ENCODE measurements around the gene LRRC25. TPM values are rescaled to one million over a fixed set of nuclear protein-coding genes. Genes with fewer than 3 reads are reported as not detected.

The LRRC25 gene
- total and polyA plus RNA-seq, 5 donors, result 1.5 to 4.3 (median 3.6) TPM

DNA sequence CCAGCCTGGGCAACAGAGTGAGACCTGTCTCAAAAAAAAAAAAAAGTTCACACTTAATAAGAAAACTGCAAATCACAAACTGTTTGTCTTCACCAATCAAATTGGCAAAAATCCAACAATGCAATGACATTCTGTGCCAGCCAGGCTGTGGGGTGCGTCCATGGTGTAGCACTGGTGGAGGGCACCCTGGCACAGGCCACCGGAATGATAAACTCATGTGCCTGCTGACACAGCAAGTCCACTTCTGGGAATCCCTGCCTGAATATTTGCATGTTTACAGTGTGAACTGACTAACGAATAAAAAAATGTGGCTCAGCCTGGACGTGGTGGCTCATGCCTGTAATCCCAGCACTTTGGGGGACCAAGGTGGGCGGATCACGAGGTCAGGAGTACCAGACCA, 1.6 kb upstream of the LRRC25 start:
- 51% methylated on average over 6 of the region's 6 CpGs for WGBS
- intact Hi-C loops (cut with DNase I), result loop anchor here in 2 of 4 donors (5.0 to 10.0 kb wide), 2 partner anchors 47 to 124 kb away; partner anchors contain the start of gene IQCN (in 1 of the 2)
- no peaks in the 10 kb centered on the region for H3K4me1 ChIP-seq (ENCODE audit: control insufficient read depth, insufficient read depth, low read length)
- H3K27ac ChIP-seq (ENCODE audit: low read length), result no peak overlapping the region
- ATAC-seq (no peak), DNase-seq (peak in 2 of 3 donors; percentile 62 to 75)
- H3K9me3 ChIP-seq (ENCODE audit: control insufficient read depth, low read length), result no peaks in the 10 kb centered on the region
- no peaks in the 10 kb centered on the region for H3K27me3 ChIP-seq (ENCODE audit: control insufficient read depth, insufficient read depth)
- H3K4me3 ChIP-seq (ENCODE audit: low read length), result no peak overlapping the region

DNA sequence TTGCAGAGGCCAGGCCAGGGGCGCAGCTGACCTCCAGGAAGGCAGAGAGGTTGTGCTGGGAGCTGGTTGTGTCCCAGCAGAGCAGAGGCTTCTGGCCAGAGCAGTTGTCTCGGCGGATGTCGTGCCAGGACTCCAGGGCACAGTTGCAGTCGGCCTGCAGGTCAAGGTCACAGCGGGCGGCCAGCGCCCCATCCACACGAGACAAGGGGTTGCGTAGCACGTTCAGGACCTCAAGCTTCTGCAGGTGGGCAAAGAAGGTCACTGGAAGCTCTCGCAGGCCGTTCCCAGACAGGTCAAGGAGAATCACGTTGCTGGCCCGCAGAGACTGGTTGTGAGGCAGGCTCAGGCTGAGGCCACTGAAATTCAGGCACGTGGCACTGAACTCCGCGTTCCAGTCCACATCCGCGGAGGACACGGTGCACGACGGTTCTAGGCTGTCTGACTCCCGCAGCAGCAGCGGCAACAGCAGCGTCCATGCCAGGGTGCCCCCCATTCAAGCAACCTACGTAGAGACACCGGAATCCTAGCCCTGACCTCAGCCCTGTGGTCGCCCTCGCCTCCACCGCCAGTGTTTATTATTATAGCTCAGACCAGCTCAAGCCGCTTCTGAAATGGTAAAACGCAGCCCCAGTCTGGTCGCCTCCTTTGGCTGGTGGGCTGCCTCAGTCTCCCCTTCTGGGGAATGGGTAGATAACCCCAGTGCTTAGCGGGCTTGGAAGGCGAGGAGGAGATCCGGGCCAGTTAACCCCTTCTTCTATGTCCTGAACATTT, 766 bp downstream of the LRRC25 start:
- Histone ChIP-seq H3K27me3 (ENCODE audit: control insufficient read depth, insufficient read depth) (no peaks in the 10 kb centered on the region), H3K4me3 (ENCODE audit: low read length) (no peak overlapping the region), H3K4me1 (ENCODE audit: control insufficient read depth, insufficient read depth, low read length) (no peaks in the 10 kb centered on the region), H3K9me3 (ENCODE audit: control insufficient read depth, low read length) (no peaks in the 10 kb centered on the region), H3K27ac (ENCODE audit: low read length) (no peak overlapping the region)
- ATAC-seq (no peak), DNase-seq (no peak)
- intact Hi-C loops (cut with DNase I), result loop anchor here in 2 of 4 donors (5.0 to 10.0 kb wide), 2 partner anchors 44 to 122 kb away; partner anchors contain the start of gene IQCN (in 1 of the 2)
- WGBS, result 64% methylated on average over 37 of the region's 37 CpGs

DNA sequence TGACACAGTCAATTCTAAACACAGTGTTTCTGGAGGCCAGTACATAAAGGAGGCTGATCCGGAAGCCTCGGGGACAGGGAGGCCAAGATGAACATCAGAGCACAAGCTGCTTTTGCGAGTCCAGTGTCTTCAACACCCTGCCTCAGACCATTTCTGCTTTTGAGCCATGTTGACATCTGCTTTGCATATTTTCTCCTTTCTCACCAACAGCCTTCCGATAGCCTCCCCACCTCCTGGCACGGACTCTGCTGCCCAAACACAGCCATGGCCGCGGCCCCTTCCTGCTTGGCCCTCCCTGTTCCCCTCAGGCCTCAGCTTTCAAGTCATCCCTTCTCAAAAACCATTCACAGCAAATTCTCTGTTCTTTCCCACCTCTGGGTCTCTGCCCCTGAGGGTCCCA, 3.6 kb downstream of the LRRC25 start:
- peak; percentile 19 to 30 for ATAC-seq
- H3K27ac ChIP-seq (ENCODE audit: low read length), result no peak overlapping the region
- 50% methylated on average over 7 of the region's 7 CpGs for WGBS

DNA sequence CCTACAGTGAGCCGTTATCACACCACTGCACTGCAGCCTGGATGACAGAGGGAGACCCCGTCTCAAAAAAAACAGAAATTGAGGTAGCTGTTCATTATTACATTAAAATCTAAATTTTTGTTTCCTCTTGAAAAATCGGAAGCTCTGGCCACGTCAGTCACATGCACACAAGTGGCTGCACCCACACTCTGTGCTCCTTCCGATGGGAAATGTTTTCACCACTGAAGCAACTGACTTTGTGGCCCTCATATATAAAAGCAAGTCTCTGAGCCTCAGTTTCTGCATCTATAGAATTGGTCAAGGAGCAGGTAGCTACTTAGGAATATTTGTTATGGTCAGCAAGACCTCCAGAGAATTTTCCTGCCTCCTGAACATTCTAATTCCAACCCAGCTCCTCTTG, 4.5 kb downstream of the LRRC25 start:
- no peaks in the 10 kb centered on the region for H3K27me3 ChIP-seq (ENCODE audit: control insufficient read depth, insufficient read depth)
- 65% methylated on average over 5 of the region's 5 CpGs for WGBS
- intact Hi-C loops (cut with DNase I), result loop anchor here in 1 of 4 donors (10.0 kb wide), 1 partner anchor 118 kb away; the partner anchor contains the start of gene IQCN
- no peaks in the 10 kb centered on the region for H3K9me3 ChIP-seq (ENCODE audit: control insufficient read depth, low read length)
- no peaks in the 10 kb centered on the region for H3K4me1 ChIP-seq (ENCODE audit: control insufficient read depth, insufficient read depth, low read length)
- no peak overlapping the region for H3K27ac ChIP-seq (ENCODE audit: low read length)
- DNase-seq (no peak), ATAC-seq (no peak)
- no peak overlapping the region for H3K4me3 ChIP-seq (ENCODE audit: low read length)

More for the DNA sequence above, 3.6 kb downstream of the LRRC25 start:
- no peaks in the 10 kb centered on the region for H3K9me3 ChIP-seq (ENCODE audit: control insufficient read depth, low read length)
- intact Hi-C loops (cut with DNase I), result loop anchor here in 1 of 4 donors (10.0 kb wide), 1 partner anchor 119 kb away; the partner anchor contains the start of gene IQCN
- no peaks in the 10 kb centered on the region for H3K27me3 ChIP-seq (ENCODE audit: control insufficient read depth, insufficient read depth)
- no peak overlapping the region for H3K4me3 ChIP-seq (ENCODE audit: low read length)
- DNase-seq, result peak in 2 of 3 donors; percentile 80 to 82
- H3K4me1 ChIP-seq (ENCODE audit: control insufficient read depth, insufficient read depth, low read length), result no peaks in the 10 kb centered on the region

DNA sequence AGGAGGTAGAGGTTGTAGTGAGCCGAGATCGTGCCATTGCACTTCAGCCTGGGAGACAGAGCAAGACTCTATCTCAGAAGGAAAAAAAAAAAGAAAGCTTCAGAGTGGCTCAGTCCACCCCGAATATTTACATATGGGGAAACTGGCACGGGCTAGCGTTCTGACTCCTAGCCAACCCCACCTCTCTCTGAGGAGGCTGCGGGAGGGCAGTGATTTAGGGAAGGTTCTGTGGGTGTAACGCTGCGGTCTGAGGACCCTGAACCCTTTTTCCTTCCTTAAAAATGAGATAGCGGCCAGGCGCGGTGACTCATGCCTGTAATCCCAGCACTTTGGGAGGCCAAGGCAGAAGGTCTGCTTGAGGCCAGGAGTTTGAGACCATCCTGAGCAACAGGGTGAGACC, 5.0 kb downstream of the LRRC25 start:
- no peaks in the 10 kb centered on the region for H3K4me1 ChIP-seq (ENCODE audit: control insufficient read depth, insufficient read depth, low read length)
- H3K9me3 ChIP-seq (ENCODE audit: control insufficient read depth, low read length), result no peaks in the 10 kb centered on the region
- H3K4me3 ChIP-seq (ENCODE audit: low read length), result no peak overlapping the region
- DNase-seq, result peak; percentile 54 to 80 (median 75)
- ATAC-seq, result peak; percentile 28 to 47
- H3K27me3 ChIP-seq (ENCODE audit: control insufficient read depth, insufficient read depth), result no peaks in the 10 kb centered on the region
- 59% methylated on average over 11 of the region's 11 CpGs for WGBS
- H3K27ac ChIP-seq (ENCODE audit: low read length), result no peak overlapping the region
- intact Hi-C loops (cut with DNase I), result loop anchor here in 1 of 4 donors (10.0 kb wide), 1 partner anchor 118 kb away; the partner anchor contains the start of gene IQCN

DNA sequence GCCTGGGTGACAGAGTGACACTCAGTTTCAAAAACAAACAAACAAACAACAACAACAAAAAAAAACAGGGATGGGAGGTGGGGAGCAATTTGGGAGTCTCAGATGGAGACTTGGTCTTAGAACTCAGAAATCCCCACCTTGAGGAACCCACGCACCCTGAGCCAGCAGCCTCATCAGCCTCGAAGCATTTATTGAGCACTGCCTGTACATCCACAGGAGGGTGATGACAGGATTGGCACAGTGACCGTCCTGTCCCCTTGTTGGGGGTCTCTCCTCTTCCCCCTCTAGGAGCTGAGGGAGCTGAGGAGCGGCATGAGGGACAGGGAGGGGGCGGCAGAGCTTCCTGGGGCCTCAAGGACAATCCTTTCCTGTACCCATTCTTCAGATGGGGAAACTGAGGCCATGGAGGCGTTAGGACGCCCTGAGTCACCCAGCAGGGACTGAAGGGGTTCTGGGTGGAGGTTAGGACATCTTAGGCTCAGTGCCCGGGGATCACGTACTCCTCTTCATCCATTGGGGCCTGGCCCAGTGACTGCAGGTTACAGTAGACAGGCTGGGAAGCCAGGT, 5.8 kb downstream of the LRRC25 start:
- Histone ChIP-seq H3K4me3 (ENCODE audit: low read length) (no peak overlapping the region), H3K4me1 (ENCODE audit: control insufficient read depth, insufficient read depth, low read length) (no peaks in the 10 kb centered on the region), H3K27ac (ENCODE audit: low read length) (no peak overlapping the region), H3K9me3 (ENCODE audit: control insufficient read depth, low read length) (no peaks in the 10 kb centered on the region), H3K27me3 (ENCODE audit: control insufficient read depth, insufficient read depth) (no peaks in the 10 kb centered on the region)
- intact Hi-C loops (cut with DNase I), result loop anchor here in 1 of 4 donors (10.0 kb wide), 1 partner anchor 117 kb away; the partner anchor contains the start of gene IQCN
- ATAC-seq, result no peak
- 76% methylated on average over 9 of the region's 9 CpGs for WGBS
- DNase-seq, result no peak

DNA sequence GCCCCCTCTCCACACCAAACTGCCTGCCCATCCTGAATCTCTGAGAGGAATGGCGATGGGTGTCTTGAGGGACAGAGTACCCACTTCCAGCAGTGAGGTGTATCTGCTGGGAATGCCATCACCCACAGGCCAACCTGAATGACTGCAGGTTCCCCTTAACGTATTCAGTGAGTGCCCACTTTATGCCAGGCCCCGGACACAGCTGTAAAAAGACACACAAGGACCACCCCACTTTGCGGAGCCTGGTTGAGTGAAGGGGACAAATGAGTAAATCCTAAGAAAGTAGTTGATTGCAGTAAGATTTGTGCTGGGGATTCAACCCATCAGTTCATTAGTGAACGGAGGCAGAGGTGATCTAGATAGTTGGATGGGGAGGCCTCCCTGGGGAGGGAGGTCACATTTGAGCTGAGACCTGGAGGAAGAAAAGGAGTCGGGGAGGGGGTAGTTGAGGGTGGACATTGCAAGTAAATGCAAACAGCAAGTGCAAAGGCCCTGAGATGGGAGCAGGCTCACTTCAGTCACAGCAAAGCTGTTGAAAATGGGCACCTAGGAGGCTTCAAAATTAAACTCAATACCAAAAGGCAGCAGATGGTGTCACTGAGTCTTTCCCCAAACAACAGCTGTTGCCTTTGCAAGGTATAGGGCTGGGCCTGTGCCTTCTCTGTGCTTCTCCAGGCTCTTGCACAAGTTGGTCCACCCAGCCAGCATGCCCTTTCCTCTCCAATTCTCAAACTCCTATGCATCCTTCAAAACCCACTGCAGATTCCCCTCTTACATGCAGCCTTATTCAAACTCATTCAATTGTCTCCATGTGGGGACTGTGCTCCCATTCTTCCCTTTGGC, 7.1 kb downstream of the LRRC25 start:
- 84% methylated on average over 6 of the region's 6 CpGs for WGBS
- no peaks in the 10 kb centered on the region for H3K9me3 ChIP-seq (ENCODE audit: control insufficient read depth, low read length)
- no peak for ATAC-seq
- H3K27ac ChIP-seq (ENCODE audit: low read length), result no peak overlapping the region
- H3K4me3 ChIP-seq (ENCODE audit: low read length), result no peak overlapping the region
- intact Hi-C loops (cut with DNase I), result loop anchor here in 1 of 4 donors (10.0 kb wide), 1 partner anchor 115 kb away; the partner anchor contains the start of gene IQCN
- DNase-seq, result no peak
- H3K27me3 ChIP-seq (ENCODE audit: control insufficient read depth, insufficient read depth), result no peaks in the 10 kb centered on the region
- H3K4me1 ChIP-seq (ENCODE audit: control insufficient read depth, insufficient read depth, low read length), result no peaks in the 10 kb centered on the region

DNA sequence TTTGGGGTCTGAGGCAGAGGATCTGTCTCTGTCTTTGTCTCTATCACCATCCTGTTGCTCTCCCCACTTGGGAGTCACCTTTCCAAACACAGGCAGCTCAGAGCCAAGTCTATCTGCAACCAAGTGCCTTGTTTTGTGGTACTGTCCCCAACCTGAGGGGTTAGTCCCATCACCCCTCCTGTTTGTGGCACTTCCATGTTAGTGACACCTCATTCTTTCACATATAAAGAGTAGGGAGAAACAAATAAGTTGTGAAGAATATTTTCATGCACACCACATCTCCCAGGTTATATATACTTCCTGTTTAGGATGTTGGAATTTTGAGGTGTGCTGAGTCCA, 7.7 kb downstream of the LRRC25 start:
- H3K9me3 ChIP-seq (ENCODE audit: control insufficient read depth, low read length), result no peaks in the 10 kb centered on the region
- DNase-seq, result no peak
- no peak overlapping the region for H3K4me3 ChIP-seq (ENCODE audit: low read length)
- no peak overlapping the region for H3K27ac ChIP-seq (ENCODE audit: low read length)
- H3K27me3 ChIP-seq (ENCODE audit: control insufficient read depth, insufficient read depth), result no peaks in the 10 kb centered on the region
- intact Hi-C loops (cut with DNase I), result loop anchor here in 1 of 4 donors (10.0 kb wide), 1 partner anchor 115 kb away; the partner anchor contains the start of gene IQCN
- H3K4me1 ChIP-seq (ENCODE audit: control insufficient read depth, insufficient read depth, low read length), result no peaks in the 10 kb centered on the region
- ATAC-seq, result no peak

DNA sequence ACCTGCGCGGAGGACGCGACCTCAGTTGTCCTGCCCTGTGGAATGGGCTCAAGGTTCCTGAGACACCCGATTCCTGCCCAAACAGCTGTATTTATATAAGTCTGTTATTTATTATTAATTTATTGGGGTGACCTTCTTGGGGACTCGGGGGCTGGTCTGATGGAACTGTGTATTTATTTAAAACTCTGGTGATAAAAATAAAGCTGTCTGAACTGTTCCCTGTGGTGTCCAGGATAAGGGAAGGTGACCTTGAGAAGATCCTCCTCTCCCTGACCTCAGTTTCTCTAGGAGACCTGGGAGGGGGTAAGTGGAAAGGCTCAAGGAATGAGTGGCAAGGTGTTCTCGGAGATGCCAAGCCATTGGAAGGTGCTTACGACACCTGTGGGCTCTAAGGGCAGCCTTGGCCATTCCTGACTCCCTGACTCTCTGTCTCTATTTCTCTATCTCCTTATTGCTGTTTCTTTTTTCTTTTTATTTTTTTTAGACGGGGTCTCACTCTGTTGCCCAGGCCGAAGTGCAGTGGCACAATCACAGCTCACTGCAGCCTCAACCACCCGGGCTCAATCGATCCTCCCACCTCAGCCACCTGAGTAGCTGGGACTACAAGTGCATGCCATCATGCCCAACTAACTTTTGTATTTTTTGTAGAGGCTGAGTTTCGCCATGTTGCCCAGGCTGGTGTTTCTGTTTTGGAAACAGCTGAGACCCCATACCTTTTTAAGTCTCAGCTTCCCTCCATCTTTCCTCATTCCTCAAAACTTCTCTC, 8.3 kb downstream of the LRRC25 start:
- Histone ChIP-seq H3K4me1 (ENCODE audit: control insufficient read depth, insufficient read depth, low read length) (no peaks in the 10 kb centered on the region), H3K9me3 (ENCODE audit: control insufficient read depth, low read length) (no peaks in the 10 kb centered on the region), H3K4me3 (ENCODE audit: low read length) (no peak overlapping the region), H3K27ac (ENCODE audit: low read length) (no peak overlapping the region), H3K27me3 (ENCODE audit: control insufficient read depth, insufficient read depth) (no peaks in the 10 kb centered on the region)
- 82% methylated on average over 13 of the region's 13 CpGs for WGBS
- intact Hi-C loops (cut with DNase I), result no loop called here
- DNase-seq (no peak), ATAC-seq (no peak)
